ENCODE results near the gene SH3BP2.

Gene SH3BP2

GRCh38 chr4:2886161-2886560 is 93.3 kb downstream of the SH3BP2 start:
- DNase-seq (ENCODE audit: low read depth, low spot score) = no peak
- no peak overlapping the region for H3K4me3 ChIP-seq (ENCODE audit: low read length)

- no peak overlapping the region for H3K4me3 ChIP-seq (ENCODE audit: low read length)
- DNase-seq (ENCODE audit: low read depth, low spot score) = no peak
Measured at GRCh38 chr4:2886622-2887021, 93.7 kb downstream of the SH3BP2 start.

- H3K4me3 ChIP-seq (ENCODE audit: low read length) = no peak overlapping the region
- DNase-seq (ENCODE audit: low read depth, low spot score) = no peak
Measured at GRCh38 chr4:2887343-2887742, 94.5 kb downstream of the SH3BP2 start.

- H3K4me3 ChIP-seq (ENCODE audit: low read length) = no peak overlapping the region
- no peak for DNase-seq (ENCODE audit: low read depth, low spot score)
Measured at GRCh38 chr4:2888886-2889285, 96.0 kb downstream of the SH3BP2 start.

Measured in Jurkat, Clone E6-1 (cell line).